ENCODE results near the gene PCDHGB3.

GRCh38 chr5:141360685-141361084 is 9.4 kb upstream of the PCDHGB3 start:
- no peak for TF ChIP-seq POLR2AphosphoS5 (IDR thresholded peaks at IDR 0.05; ENCODE audit: low read depth, low read length)
- no peak for TF ChIP-seq TCF12 (IDR thresholded peaks at IDR 0.05)
- no peak for TF ChIP-seq NFIC (IDR thresholded peaks at IDR 0.05; ENCODE audit: borderline replicate concordance)
- TF ChIP-seq, protein P1, sequence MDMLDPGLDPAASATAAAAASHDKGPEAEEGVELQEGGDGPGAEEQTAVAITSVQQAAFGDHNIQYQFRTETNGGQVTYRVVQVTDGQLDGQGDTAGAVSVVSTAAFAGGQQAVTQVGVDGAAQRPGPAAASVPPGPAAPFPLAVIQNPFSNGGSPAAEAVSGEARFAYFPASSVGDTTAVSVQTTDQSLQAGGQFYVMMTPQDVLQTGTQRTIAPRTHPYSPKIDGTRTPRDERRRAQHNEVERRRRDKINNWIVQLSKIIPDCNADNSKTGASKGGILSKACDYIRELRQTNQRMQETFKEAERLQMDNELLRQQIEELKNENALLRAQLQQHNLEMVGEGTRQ (IDR thresholded peaks at IDR 0.05; ENCODE audit: borderline replicate concordance, low read depth, low read length) = no peak
- TF ChIP-seq, protein P2, sequence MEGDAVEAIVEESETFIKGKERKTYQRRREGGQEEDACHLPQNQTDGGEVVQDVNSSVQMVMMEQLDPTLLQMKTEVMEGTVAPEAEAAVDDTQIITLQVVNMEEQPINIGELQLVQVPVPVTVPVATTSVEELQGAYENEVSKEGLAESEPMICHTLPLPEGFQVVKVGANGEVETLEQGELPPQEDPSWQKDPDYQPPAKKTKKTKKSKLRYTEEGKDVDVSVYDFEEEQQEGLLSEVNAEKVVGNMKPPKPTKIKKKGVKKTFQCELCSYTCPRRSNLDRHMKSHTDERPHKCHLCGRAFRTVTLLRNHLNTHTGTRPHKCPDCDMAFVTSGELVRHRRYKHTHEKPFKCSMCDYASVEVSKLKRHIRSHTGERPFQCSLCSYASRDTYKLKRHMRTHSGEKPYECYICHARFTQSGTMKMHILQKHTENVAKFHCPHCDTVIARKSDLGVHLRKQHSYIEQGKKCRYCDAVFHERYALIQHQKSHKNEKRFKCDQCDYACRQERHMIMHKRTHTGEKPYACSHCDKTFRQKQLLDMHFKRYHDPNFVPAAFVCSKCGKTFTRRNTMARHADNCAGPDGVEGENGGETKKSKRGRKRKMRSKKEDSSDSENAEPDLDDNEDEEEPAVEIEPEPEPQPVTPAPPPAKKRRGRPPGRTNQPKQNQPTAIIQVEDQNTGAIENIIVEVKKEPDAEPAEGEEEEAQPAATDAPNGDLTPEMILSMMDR (IDR thresholded peaks at IDR 0.05) = no peak
- TF ChIP-seq, protein P3, sequence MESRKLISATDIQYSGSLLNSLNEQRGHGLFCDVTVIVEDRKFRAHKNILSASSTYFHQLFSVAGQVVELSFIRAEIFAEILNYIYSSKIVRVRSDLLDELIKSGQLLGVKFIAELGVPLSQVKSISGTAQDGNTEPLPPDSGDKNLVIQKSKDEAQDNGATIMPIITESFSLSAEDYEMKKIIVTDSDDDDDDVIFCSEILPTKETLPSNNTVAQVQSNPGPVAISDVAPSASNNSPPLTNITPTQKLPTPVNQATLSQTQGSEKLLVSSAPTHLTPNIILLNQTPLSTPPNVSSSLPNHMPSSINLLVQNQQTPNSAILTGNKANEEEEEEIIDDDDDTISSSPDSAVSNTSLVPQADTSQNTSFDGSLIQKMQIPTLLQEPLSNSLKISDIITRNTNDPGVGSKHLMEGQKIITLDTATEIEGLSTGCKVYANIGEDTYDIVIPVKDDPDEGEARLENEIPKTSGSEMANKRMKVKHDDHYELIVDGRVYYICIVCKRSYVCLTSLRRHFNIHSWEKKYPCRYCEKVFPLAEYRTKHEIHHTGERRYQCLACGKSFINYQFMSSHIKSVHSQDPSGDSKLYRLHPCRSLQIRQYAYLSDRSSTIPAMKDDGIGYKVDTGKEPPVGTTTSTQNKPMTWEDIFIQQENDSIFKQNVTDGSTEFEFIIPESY (IDR thresholded peaks at IDR 0.05; ENCODE audit: borderline replicate concordance, low read depth) = no peak
- TF ChIP-seq TAF1 (IDR thresholded peaks at IDR 0.05; ENCODE audit: borderline replicate concordance, low read depth, low read length) = no peak
- no peak for TF ChIP-seq EP300 (IDR thresholded peaks at IDR 0.05; ENCODE audit: borderline replicate concordance in 1 of 2, low read depth in 1 of 2, low read length in 1 of 2)
- TF ChIP-seq SIN3A (IDR thresholded peaks at IDR 0.05; ENCODE audit: borderline replicate concordance, low read depth, low read length) = no peak

All from SK-N-SH (cell line).